H1 (cell line): ENCODE measurements around the gene GPD1L. TPM values are rescaled to one million over a fixed set of nuclear protein-coding genes. Genes with fewer than 3 reads are reported as not detected.

Experiments used
- CTCF ChIA-PET: fragments of 300-600 bp; sonication (Branson Sonifier 250); formaldehyde crosslinking; loops from one replicate; lab custom pipeline; 2021; ENCODE audit not compliant: partially characterized antibody; lab: Charles Lee
- POLR2A ChIA-PET: fragments of 300-600 bp; sonication (Branson Sonifier 250); formaldehyde crosslinking; loops from one replicate; lab custom pipeline; 2021; ENCODE audit warnings: inconsistent platforms; ENCODE audit not compliant: partially characterized antibody; lab: Charles Lee
- DNase-seq, 2 experiments: peaks; one replicate each; pipeline versions ENCODE4 v3.0.0 to v3.0.0-alpha.2; 2010 to 2022; ENCODE audit warnings: low spot score in 2 of 2, low read depth in 1 of 2, mixed read lengths in 1 of 2
- FAIRE-seq: peaks from 2 replicates; lab custom pipeline; 2011; peaks lifted over from hg19 to GRCh38; lab: Jason Lieb, UNC
- H2AFZ ChIP-seq: 2 replicates; pipeline ENCODE4 v1.8.1; 2012; ENCODE audit warnings: low read length, inconsistent platforms
- H2AK5ac ChIP-seq: 2 replicates; pipeline ENCODE4 v1.6.1; 2013; ENCODE audit warnings: low read depth, low read length
- H2BK120ac ChIP-seq: replicated peaks from 2 replicates; pipeline ENCODE3; 2013; ENCODE audit warnings: low read depth, low read length, inconsistent platforms
- H2BK12ac ChIP-seq: 2 replicates; pipeline ENCODE4 v1.6.1; 2013; ENCODE audit warnings: low read depth, low read length
- H2BK15ac ChIP-seq: 2 replicates; pipeline ENCODE4 v1.6.1; 2013; ENCODE audit warnings: low read length
- H2BK20ac ChIP-seq: 2 replicates; pipeline ENCODE4 v1.6.1; 2013; ENCODE audit warnings: low read length
- H2BK5ac ChIP-seq: 2 replicates; pipeline ENCODE4 v1.6.1; 2013; ENCODE audit warnings: low read depth, low read length
- H3K14ac ChIP-seq: 2 replicates; pipeline ENCODE4 v1.6.1; 2013; ENCODE audit warnings: inconsistent platforms; ENCODE audit not compliant: insufficient read length
- H3K18ac ChIP-seq: 2 replicates; pipeline ENCODE4 v1.6.1; 2013; ENCODE audit warnings: low read length; ENCODE audit errors: extremely low read depth
- H3K23ac ChIP-seq: 2 replicates; pipeline ENCODE4 v1.6.1; 2013; ENCODE audit warnings: inconsistent platforms; ENCODE audit not compliant: insufficient read length
- H3K23me2 ChIP-seq: 2 replicates; pipeline ENCODE4 v1.6.1; 2013; ENCODE audit warnings: low read depth, low read length
- H3K27ac ChIP-seq: 2 replicates; pipeline ENCODE4 v1.6.1; 2011; ENCODE audit warnings: low read depth, low read length, inconsistent platforms
- H3K27me3 ChIP-seq, 4 experiments: replicated peaks in 1 of 4; 1 replicate in 1 of 4; 2 replicates in 3 of 4; pipeline versions ENCODE4 v1.6.1 to v1.8.1; 2011 to 2013; ENCODE audit warnings: low read length in 3 of 4, mild to moderate bottlenecking in 3 of 4, inconsistent platforms in 2 of 4, mixed read lengths in 2 of 4, moderate library complexity in 1 of 4; ENCODE audit not compliant: control insufficient read depth in 3 of 4, insufficient read depth in 3 of 4; ENCODE audit errors: extremely low read depth in 1 of 4
- H3K36me3 ChIP-seq, 4 experiments: 2 replicates each; pipeline versions ENCODE4 v1.6.1 to v1.8.1; 2011 to 2013; ENCODE audit warnings: mild to moderate bottlenecking in 4 of 4, low read length in 3 of 4, moderate library complexity in 2 of 4, control low read depth in 1 of 4, inconsistent platforms in 1 of 4; ENCODE audit not compliant: insufficient read depth in 4 of 4, control insufficient read depth in 2 of 4
- H3K4ac ChIP-seq: replicated peaks from 2 replicates; pipeline ENCODE3; 2013; ENCODE audit warnings: low read length, low read depth, mixed read lengths, inconsistent platforms; ENCODE audit not compliant: insufficient read length
- H3K4me1 ChIP-seq, 4 experiments: replicated peaks in 1 of 4; 1 replicate in 1 of 4; 2 replicates in 3 of 4; pipeline versions ENCODE4 v1.6.1 to v1.8.1; 2011 to 2013; ENCODE audit warnings: low read length in 3 of 4, inconsistent platforms in 2 of 4, mixed read lengths in 1 of 4; ENCODE audit not compliant: insufficient read depth in 4 of 4, control insufficient read depth in 3 of 4
- H3K4me2 ChIP-seq, 2 experiments: 2 replicates each; pipeline versions ENCODE4 v1.6.1 to v1.8.1; 2011 to 2013; ENCODE audit warnings: low read depth in 2 of 2, low read length in 2 of 2, control low read depth in 1 of 2, inconsistent platforms in 1 of 2, mild to moderate bottlenecking in 1 of 2; ENCODE audit not compliant: insufficient read depth in 1 of 2
- H3K4me3 ChIP-seq, 4 experiments: fragments of 200-600, 300-600 bp in 1 of 4; sonication (generic), shearing (Covaris generic), sonication (Bioruptor Twin) in 1 of 4; 2 replicates each; pipeline versions ENCODE4 v1.5.1 to v1.8.1; 2011 to 2016; ENCODE audit warnings: low read length in 4 of 4, low read depth in 3 of 4, control low read depth in 2 of 4, inconsistent platforms in 2 of 4, mild to moderate bottlenecking in 2 of 4, mixed read lengths in 1 of 4, moderate library complexity in 1 of 4; ENCODE audit not compliant: insufficient read depth in 2 of 4; ENCODE audit errors: extremely low read depth in 1 of 4
- H3K56ac ChIP-seq: replicated peaks from 2 replicates; pipeline ENCODE3; 2013; ENCODE audit warnings: low read depth, mild to moderate bottlenecking, mixed read lengths, low read length, inconsistent platforms; ENCODE audit not compliant: insufficient read length
- H3K79me1 ChIP-seq: 2 replicates; pipeline ENCODE4 v1.6.1; 2013; ENCODE audit warnings: low read depth, low read length, control low read depth
- H3K79me2 ChIP-seq, 2 experiments: 2 replicates each; pipeline versions ENCODE4 v1.6.1 to v1.8.1; 2012 to 2013; ENCODE audit warnings: low read length in 2 of 2, mild to moderate bottlenecking in 2 of 2, inconsistent platforms in 1 of 2; ENCODE audit not compliant: insufficient read depth in 2 of 2, control insufficient read depth in 1 of 2
- H3K9ac ChIP-seq, 4 experiments: replicated peaks in 1 of 4; 1 replicate in 1 of 4; 2 replicates in 3 of 4; pipeline versions ENCODE4 v1.6.1 to v1.8.1; 2011 to 2013; ENCODE audit warnings: low read depth in 3 of 4, low read length in 3 of 4, control low read depth in 2 of 4, mild to moderate bottlenecking in 2 of 4, moderate library complexity in 2 of 4, inconsistent platforms in 1 of 4; ENCODE audit errors: extremely low read depth in 1 of 4
- H3K9me3 ChIP-seq, 2 experiments: 2 replicates each; pipeline versions ENCODE4 v1.6.1 to v1.8.1; 2012 to 2013; ENCODE audit warnings: mild to moderate bottlenecking in 2 of 2, moderate library complexity in 2 of 2, control low read depth in 1 of 2, inconsistent platforms in 1 of 2, low read depth in 1 of 2, low read length in 1 of 2, mixed read lengths in 1 of 2; ENCODE audit not compliant: insufficient read depth in 2 of 2
- H4K20me1 ChIP-seq, 2 experiments: replicated peaks in 1 of 2; 2 replicates each; pipeline versions ENCODE3 to v1.8.1; 2011 to 2013; ENCODE audit warnings: inconsistent platforms in 2 of 2, low read length in 2 of 2, mild to moderate bottlenecking in 1 of 2; ENCODE audit not compliant: insufficient read depth in 2 of 2, control insufficient read depth in 1 of 2
- H4K5ac ChIP-seq: 2 replicates; pipeline ENCODE4 v1.6.1; 2013; ENCODE audit warnings: low read length, low read depth, mixed read lengths, inconsistent platforms; ENCODE audit not compliant: insufficient read length
- H4K8ac ChIP-seq: 2 replicates; pipeline ENCODE4 v1.8.0; 2013; ENCODE audit warnings: mild to moderate bottlenecking, moderate library complexity, low read length, inconsistent platforms; ENCODE audit not compliant: insufficient read depth; ENCODE audit errors: extremely low read depth
- H4K91ac ChIP-seq: replicated peaks from 2 replicates; pipeline ENCODE3; 2013; ENCODE audit warnings: low read length, mixed read lengths, inconsistent platforms; ENCODE audit not compliant: insufficient read length
- PHF8 ChIP-seq: fragments of 200-600 bp; sonication (generic); conservative IDR thresholded peaks from 2 replicates; pipeline ENCODE4 v1.7.1; 2012; ENCODE audit warnings: low read depth, mild to moderate bottlenecking, inconsistent platforms, low read length, moderate library complexity
- POU5F1 ChIP-seq: IDR thresholded peaks from 2 replicates; pipeline ENCODE4 v1.6.1; 2011; ENCODE audit warnings: low read depth, mild to moderate bottlenecking, low read length, moderate library complexity
- RAD21 ChIP-seq, 2 experiments: IDR thresholded peaks in 1 of 2; conservative IDR thresholded peaks in 1 of 2; 2 replicates each; pipeline ENCODE4 v1.6.1; 2011; ENCODE audit warnings: low read depth in 2 of 2, low read length in 2 of 2, improper control_type of control experiment in 1 of 2, inconsistent platforms in 1 of 2, mild to moderate bottlenecking in 1 of 2, moderate library complexity in 1 of 2
- TAF1 ChIP-seq: IDR thresholded peaks from 2 replicates; pipeline ENCODE4 v1.6.1; 2011; ENCODE audit warnings: mild to moderate bottlenecking, low read depth, low read length
- WGBS, 2 experiments: shearing (Covaris generic) in 1 of 2; methylation state at CpG; one replicate each; pipeline versions ENCODE4 v1.1.6 to v1.1.7; 2013 to 2015; ENCODE audit warnings: low lambda C conversion rate in 2 of 2, mixed read lengths in 2 of 2, inconsistent platforms in 1 of 2, low coverage in 1 of 2, missing lambda C conversion rate in 1 of 2; ENCODE audit not compliant: insufficient replicate concordance in 2 of 2, insufficient coverage in 1 of 2, insufficient read length in 1 of 2; ENCODE audit errors: extremely low coverage in 1 of 2, missing lambda C conversion rate in 1 of 2; 5-methylcytosine and 5-hydroxymethylcytosine counted together
- polyA plus RNA-seq, 7 experiments: library from polyadenylated mRNA; depleted of rRNA in 3 of 7; stranded (reverse) in 5 of 7; unstranded in 2 of 7; fragments of >200 nt in 5 of 7; fragments of 200-250 nt in 2 of 7; gene quantifications; 1 replicate in 5 of 7; 2 replicates in 1 of 7; 4 replicates in 1 of 7; pipeline versions ENCODE4 v1.2.1 to v1.2.3, GENCODE V29; 2011 to 2013; ENCODE audit warnings: missing spikeins in 2 of 7, mixed read lengths in 2 of 7
- total RNA-seq: library from RNA; stranded (reverse); fragmentation: NEBNext Ultra II Directional; extraction: Animal tissue kit (Norgen Biotek cat#: 25700); gene quantifications from 2 replicates; pipeline ENCODE4 v1.2.1, GENCODE V29; 2021
- TF ChIP-seq, protein P1 (sequence below), 3 experiments: IDR thresholded peaks; 1 replicate in 2 of 3; 2 replicates in 1 of 3; pipeline versions ENCODE4 v1.5.1 to v1.6.1; 2011; ENCODE audit warnings: low read length in 3 of 3, mild to moderate bottlenecking in 3 of 3, inconsistent platforms in 2 of 3, low read depth in 1 of 3, moderate library complexity in 1 of 3; ENCODE audit not compliant: insufficient read depth in 1 of 3; ENCODE audit errors: control extremely low read depth in 1 of 3

GPD1L gene
- total and polyA plus RNA-seq, 2 of the 8 experiments (the other 6 are each of a cell fraction or from before 2014, with no cell fraction given): 2.4 to 8.4 TPM

DNA sequence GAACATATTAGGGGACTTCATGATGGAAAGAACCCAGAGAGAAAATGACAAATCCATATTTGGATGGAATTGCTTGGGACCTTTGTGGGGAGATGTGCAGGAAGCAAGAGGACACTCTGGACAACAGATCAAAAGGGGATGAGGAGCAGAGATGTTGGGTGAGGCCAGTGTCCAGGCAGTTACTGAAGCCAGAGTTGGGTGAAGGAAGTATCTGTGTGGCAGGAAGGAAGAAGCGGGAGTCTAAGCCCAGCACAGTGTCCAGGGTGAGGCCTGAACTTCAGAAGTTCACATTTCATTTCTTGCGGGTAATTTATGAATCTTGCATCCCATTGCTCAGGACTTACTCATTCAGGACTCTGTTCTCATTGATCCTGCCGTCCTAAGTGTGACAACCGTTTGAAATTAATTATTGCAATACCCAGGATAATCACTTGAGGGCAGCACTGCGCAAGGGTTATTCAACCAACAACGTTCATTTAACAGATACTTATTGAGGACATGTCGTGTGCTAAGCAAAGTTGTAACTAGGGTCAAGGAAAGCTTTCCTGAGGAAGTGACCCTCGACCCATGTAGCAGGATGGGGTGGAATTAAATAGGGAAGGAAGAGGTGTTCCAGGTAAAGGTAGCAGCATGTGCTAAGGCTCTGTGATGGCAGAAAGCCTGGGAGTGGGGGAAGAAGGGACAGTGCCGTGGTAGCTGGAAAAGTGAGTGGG lies 70.7 kb downstream of the GPD1L start:
- FAIRE-seq: peak; percentile 82
- Histone ChIP-seq H3K4ac (no peak overlapping the region), H3K79me2 (no peaks in the 10 kb centered on the region), H3K56ac (no peak overlapping the region), H3K27ac (no peak overlapping the region), H2AFZ (peak overlapping the region; percentile 16), H3K36me3 (no peaks in the 10 kb centered on the region), H3K9ac (no peak overlapping the region), H2AK5ac (no peak overlapping the region), H4K5ac (no peak overlapping the region), H3K23ac (no peak overlapping the region), H3K27me3 (no peaks in the 10 kb centered on the region), H3K4me2 (no peak overlapping the region), H3K4me1 (peaks cover 0 to 3% (median 0%) of the 10 kb centered on the region in 4 experiments; a peak in 1 of 7 replicates), H4K91ac (no peak overlapping the region), H3K4me3 (no peak overlapping the region), H3K18ac (no peak overlapping the region), H2BK20ac (no peak overlapping the region), H2BK15ac (no peak overlapping the region; the same call in 1 of the 2 replicates), H4K8ac (no peak overlapping the region), H3K9me3 (0 out of 4 replicates have a peak, but pooled peaks cover 1 to 3% of the 10 kb centered on the region in 2 experiments), H3K23me2 (no peaks in the 10 kb centered on the region), H3K14ac (no peak overlapping the region), H4K20me1 (no peaks in the 10 kb centered on the region), H2BK5ac (no peak overlapping the region), H2BK120ac (no peak overlapping the region), H3K79me1 (no peaks in the 10 kb centered on the region), H2BK12ac (peak overlapping the region; percentile 50; the same call in 1 of the 2 replicates)
- peak; percentile 34 to 84 for DNase-seq
- POLR2A ChIA-PET: no interaction called here
- 34% methylated on average over 9 of the region's 9 CpGs; no CpG with 5 or more reads in 1 of the 2 experiments for WGBS, 2 experiments
- CTCF ChIA-PET: interaction anchor here (0.7 to 6.2 kb wide), 69 partner anchors 8 to 496 kb away, joined by 3 to 97 read pairs (median 4); partner anchors contain the start of gene CMTM8
- no peak for TF ChIP-seq TAF1
- TF ChIP-seq RAD21 (IDR thresholded peaks at IDR 0.05 in 1 of 2, conservative IDR thresholded peaks at IDR 0.05 in 1 of 2; ENCODE audit: low read depth in 2 of 2, low read length in 2 of 2): peak; percentile 74 to 83
- no peak for TF ChIP-seq PHF8
- TF ChIP-seq, protein P1, sequence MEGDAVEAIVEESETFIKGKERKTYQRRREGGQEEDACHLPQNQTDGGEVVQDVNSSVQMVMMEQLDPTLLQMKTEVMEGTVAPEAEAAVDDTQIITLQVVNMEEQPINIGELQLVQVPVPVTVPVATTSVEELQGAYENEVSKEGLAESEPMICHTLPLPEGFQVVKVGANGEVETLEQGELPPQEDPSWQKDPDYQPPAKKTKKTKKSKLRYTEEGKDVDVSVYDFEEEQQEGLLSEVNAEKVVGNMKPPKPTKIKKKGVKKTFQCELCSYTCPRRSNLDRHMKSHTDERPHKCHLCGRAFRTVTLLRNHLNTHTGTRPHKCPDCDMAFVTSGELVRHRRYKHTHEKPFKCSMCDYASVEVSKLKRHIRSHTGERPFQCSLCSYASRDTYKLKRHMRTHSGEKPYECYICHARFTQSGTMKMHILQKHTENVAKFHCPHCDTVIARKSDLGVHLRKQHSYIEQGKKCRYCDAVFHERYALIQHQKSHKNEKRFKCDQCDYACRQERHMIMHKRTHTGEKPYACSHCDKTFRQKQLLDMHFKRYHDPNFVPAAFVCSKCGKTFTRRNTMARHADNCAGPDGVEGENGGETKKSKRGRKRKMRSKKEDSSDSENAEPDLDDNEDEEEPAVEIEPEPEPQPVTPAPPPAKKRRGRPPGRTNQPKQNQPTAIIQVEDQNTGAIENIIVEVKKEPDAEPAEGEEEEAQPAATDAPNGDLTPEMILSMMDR (IDR thresholded peaks at IDR 0.05; ENCODE audit: control extremely low read depth in 1 of 3, insufficient read depth in 1 of 3, low read depth in 1 of 3, low read length in 3 of 3): peak in 2 of 3 experiments; percentile 70 to 73; a peak in 3 of 4 replicates
- no peak for TF ChIP-seq POU5F1
- TF ChIP-seq, all 59 proteins: peak for 2
